ENCODE results near the gene KLF16.
"Not testable (repeated sequence)": the region's sequence is repeated elsewhere in the genome, so short reads cannot be mapped to it uniquely, and the experiment has no call there.

Gene KLF16

GRCh38 chr19:1863328-1863637 is at the start of gene KLF16:
Gene KLF16, minus strand, starts transcription at chr19:1863579. Its CDS starts 82 bp downstream, at chr19:1863497.
- DNase-seq: no peak

GRCh38 chr19:1912760-1913505 is 49.6 kb upstream of the KLF16 start:
- DNase-seq: no peak

GRCh38 chr19:1911995-1912394 is 48.6 kb upstream of the KLF16 start:
- no peak for DNase-seq

- DNase-seq: peak in 1 of 2 experiments; percentile 48
Measured at GRCh38 chr19:1911098-1911497, 47.7 kb upstream of the KLF16 start.

GRCh38 chr19:1910177-1910576 is 46.8 kb upstream of the KLF16 start:
- DNase-seq: no peak

GRCh38 chr19:1909761-1910080 is 46.3 kb upstream of the KLF16 start:
- no peak for DNase-seq

GRCh38 chr19:1908364-1908678 is 44.9 kb upstream of the KLF16 start:
- DNase-seq: no peak

- no peak for DNase-seq
Measured at GRCh38 chr19:1907563-1908363, 44.4 kb upstream of the KLF16 start.

GRCh38 chr19:1906985-1907562 is 43.7 kb upstream of the KLF16 start:
- DNase-seq: no peak

GRCh38 chr19:1905863-1906375 is 42.5 kb upstream of the KLF16 start:
- peak in 1 of 2 experiments; percentile 28 for DNase-seq

GRCh38 chr19:1905110-1905862 is 41.9 kb upstream of the KLF16 start, which contains the start of the genes ADAT3 and SCAMP4:
Gene ADAT3, plus strand, starts transcription at chr19:1905399. Its CDS starts 6,649 bp downstream, at chr19:1912048.
Gene SCAMP4, plus strand, starts transcription at chr19:1905399. Its CDS starts 9,621 bp downstream, at chr19:1915020.
- peak; percentile 98 to 99 for DNase-seq

GRCh38 chr19:1904860-1905109 is 41.4 kb upstream of the KLF16 start:
- DNase-seq: no peak

GRCh38 chr19:1902923-1903322 is 39.5 kb upstream of the KLF16 start:
- DNase-seq: no peak

GRCh38 chr19:1901940-1902404 is 38.6 kb upstream of the KLF16 start:
- no peak for DNase-seq

- peak; percentile 41 to 44 for DNase-seq
Measured at GRCh38 chr19:1896508-1896907, 33.1 kb upstream of the KLF16 start.

- no peak for DNase-seq
Measured at GRCh38 chr19:1893791-1894190, 30.4 kb upstream of the KLF16 start.

- DNase-seq: no peak
Measured at GRCh38 chr19:1889907-1890306, 26.5 kb upstream of the KLF16 start.

- no peak for DNase-seq
Measured at GRCh38 chr19:1888385-1888784, 25.0 kb upstream of the KLF16 start.

- not testable (repeated sequence) for DNase-seq
Measured at GRCh38 chr19:1886360-1886759, 23.0 kb upstream of the KLF16 start.

- peak; percentile 97 to 98 for DNase-seq
Measured at GRCh38 chr19:1885398-1886119, 22.2 kb upstream of the KLF16 start, which contains the start of gene ABHD17A. Gene ABHD17A, minus strand, starts transcription at chr19:1885496. Its CDS starts 3,930 bp downstream, at chr19:1881566.

GRCh38 chr19:1884719-1885334 is 21.4 kb upstream of the KLF16 start:
- DNase-seq: peak; percentile 29 to 41

GRCh38 chr19:1884291-1884718 is 20.9 kb upstream of the KLF16 start:
- peak; percentile 74 to 76 for DNase-seq
